ENCODE results near the gene MEG3.

DNA sequence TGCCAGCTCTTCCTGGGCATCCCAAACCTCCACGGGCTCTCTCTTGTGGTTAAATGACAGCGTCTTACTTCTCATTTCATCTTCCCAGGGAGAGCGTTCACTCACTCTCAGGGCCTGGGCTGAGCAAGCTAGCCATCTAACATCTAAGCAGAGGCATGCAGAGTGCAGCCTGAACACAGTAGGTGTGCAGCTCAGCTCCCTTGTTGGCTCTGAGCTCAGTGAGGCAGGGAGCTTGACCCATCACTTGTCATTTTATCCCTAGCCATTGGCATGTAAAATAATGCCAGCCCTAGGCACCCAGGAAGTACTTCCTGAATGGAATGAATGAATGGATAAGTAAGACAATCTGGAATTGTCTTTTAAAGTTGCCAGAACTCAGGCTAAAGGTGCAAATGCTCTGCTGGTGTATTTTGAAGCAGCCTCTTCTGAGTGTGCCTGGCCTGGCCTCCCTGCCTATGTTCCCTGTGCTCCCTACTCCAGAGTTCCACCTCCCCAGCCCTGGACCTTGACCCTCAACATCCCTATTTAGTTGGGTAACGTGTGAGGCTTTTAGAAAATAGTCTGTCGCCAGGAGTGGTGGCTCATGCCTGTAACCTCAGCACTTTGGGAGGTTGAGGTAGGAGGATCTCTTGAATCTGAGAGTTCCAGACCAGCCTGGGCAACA is 9.5 kb upstream of the MEG3 start:
- TF ChIP-seq, protein P1, sequence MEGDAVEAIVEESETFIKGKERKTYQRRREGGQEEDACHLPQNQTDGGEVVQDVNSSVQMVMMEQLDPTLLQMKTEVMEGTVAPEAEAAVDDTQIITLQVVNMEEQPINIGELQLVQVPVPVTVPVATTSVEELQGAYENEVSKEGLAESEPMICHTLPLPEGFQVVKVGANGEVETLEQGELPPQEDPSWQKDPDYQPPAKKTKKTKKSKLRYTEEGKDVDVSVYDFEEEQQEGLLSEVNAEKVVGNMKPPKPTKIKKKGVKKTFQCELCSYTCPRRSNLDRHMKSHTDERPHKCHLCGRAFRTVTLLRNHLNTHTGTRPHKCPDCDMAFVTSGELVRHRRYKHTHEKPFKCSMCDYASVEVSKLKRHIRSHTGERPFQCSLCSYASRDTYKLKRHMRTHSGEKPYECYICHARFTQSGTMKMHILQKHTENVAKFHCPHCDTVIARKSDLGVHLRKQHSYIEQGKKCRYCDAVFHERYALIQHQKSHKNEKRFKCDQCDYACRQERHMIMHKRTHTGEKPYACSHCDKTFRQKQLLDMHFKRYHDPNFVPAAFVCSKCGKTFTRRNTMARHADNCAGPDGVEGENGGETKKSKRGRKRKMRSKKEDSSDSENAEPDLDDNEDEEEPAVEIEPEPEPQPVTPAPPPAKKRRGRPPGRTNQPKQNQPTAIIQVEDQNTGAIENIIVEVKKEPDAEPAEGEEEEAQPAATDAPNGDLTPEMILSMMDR (IDR thresholded peaks at IDR 0.05) = no peak
- no peak for TF ChIP-seq POLR2A (IDR thresholded peaks at IDR 0.05)

Measured in esophagus squamous epithelium (tissue), 4 donors.